Breast epithelium (tissue), 4 donors: Measurements from ENCODE around the gene ADGRB2. TPM values are rescaled to one million over a fixed set of nuclear protein-coding genes. Genes with fewer than 3 reads are reported as not detected.

ENCODE experiments used
- DNase-seq, 2 donors: peaks; one replicate each; pipeline ENCODE4 v3.0.0-alpha.2; 2019; ENCODE audit warnings: low spot score in 2 of 2
- H3K27ac ChIP-seq, 2 donors: fragments of 200-600 bp; sonication (generic) in 1 of 2; one replicate each; pipeline ENCODE4 v1.5.1; 2016 to 2019; ENCODE audit warnings: mild to moderate bottlenecking in 1 of 2
- H3K27me3 ChIP-seq, 2 donors: fragments of 200-600 bp; sonication (generic) in 1 of 2; one replicate each; pipeline versions ENCODE4 v1.5.1 to v1.6.0; 2017 to 2019; ENCODE audit warnings: control low read depth in 1 of 2, mild to moderate bottlenecking in 1 of 2
- H3K36me3 ChIP-seq: fragments of 200-600 bp; one replicate; pipeline ENCODE4 v1.5.1; 2019
- H3K4me1 ChIP-seq, 2 donors: fragments of 200-600 bp; sonication (generic); one replicate each; pipeline ENCODE4 v1.5.1; 2016 to 2019; ENCODE audit warnings: control low read depth in 1 of 2
- H3K4me3 ChIP-seq, 3 donors: fragments of 200-600 bp; sonication (generic); 1 replicate in 2 of 3; 2 replicates in 1 of 3; pipeline ENCODE4 v1.5.1; 2016 to 2019; ENCODE audit warnings: mild to moderate bottlenecking in 3 of 3, moderate library complexity in 2 of 3
- H3K9me3 ChIP-seq, 2 donors: fragments of 200-600 bp; sonication (generic) in 1 of 2; one replicate each; pipeline ENCODE4 v1.5.1; 2016 to 2019; ENCODE audit warnings: control low read depth in 1 of 2
- CTCF ChIP-seq, 3 donors: fragments of 450-650 bp; IDR thresholded peaks; one replicate each; pipeline ENCODE4 v1.5.1; 2016 to 2017; ENCODE audit warnings: antibody characterized with exemption in 3 of 3, mild to moderate bottlenecking in 3 of 3, moderate library complexity in 3 of 3
- POLR2A ChIP-seq: fragments of 450-650 bp; IDR thresholded peaks from one replicate; pipeline ENCODE4 v1.6.1; 2016; ENCODE audit warnings: antibody characterized with exemption, mild to moderate bottlenecking, moderate library complexity
- POLR2AphosphoS5 ChIP-seq, 3 donors: sonication (generic); formaldehyde crosslinking; IDR thresholded peaks; one replicate each; pipeline ENCODE4 v1.6.1; 2017; ENCODE audit warnings: antibody characterized with exemption in 3 of 3
- intact Hi-C: fragments of 100-400 bp; cut with DNase I; formaldehyde crosslinking; loops from one replicate; pipeline ENCODE4 v1.15.1; 2023; ENCODE audit warnings: low total_unique reads
- total RNA-seq, 3 donors: library from RNA; depleted of rRNA; stranded (reverse); fragments of >200 nt; gene quantifications; one replicate each; pipeline ENCODE4 v1.1.0, GENCODE V29; 2016

ADGRB2 gene
- total RNA-seq, 3 donors from 2014 or later: 1.3 to 4.9 (median 2.9) TPM

GRCh38 chr1:31758823-31759222 is 5.3 kb downstream of the ADGRB2 start:
- Histone ChIP-seq H3K27me3 (peaks cover 0 to 4% of the 10 kb centered on the region in 2 donors), H3K36me3 (no peaks in the 10 kb centered on the region), H3K4me3 (no peak overlapping the region), H3K27ac (no peak overlapping the region), H3K4me1 (peaks cover 11 to 15% of the 10 kb centered on the region in 2 donors), H3K9me3 (no peaks in the 10 kb centered on the region)
- intact Hi-C loops: no loop called here
- TF ChIP-seq CTCF (IDR thresholded peaks at IDR 0.05) (no peak), POLR2A (no peak), POLR2AphosphoS5 (IDR thresholded peaks at IDR 0.05) (no peak)
- no peak for DNase-seq

GRCh38 chr1:31757989-31758388 is 6.2 kb downstream of the ADGRB2 start:
- no peak for TF ChIP-seq CTCF (IDR thresholded peaks at IDR 0.05)
- no peak for TF ChIP-seq POLR2A
- no peak for TF ChIP-seq POLR2AphosphoS5 (IDR thresholded peaks at IDR 0.05)
- peaks cover 5 to 14% of the 10 kb centered on the region in 2 donors for H3K4me1 ChIP-seq
- DNase-seq: no peak
- no peaks in the 10 kb centered on the region for H3K36me3 ChIP-seq
- no peak overlapping the region for H3K27ac ChIP-seq
- intact Hi-C loops: no loop called here
- no peak overlapping the region for H3K4me3 ChIP-seq
- no peaks in the 10 kb centered on the region for H3K9me3 ChIP-seq
- H3K27me3 ChIP-seq: peaks cover 0 to 4% of the 10 kb centered on the region in 2 donors

GRCh38 chr1:31757204-31757679 is 6.9 kb downstream of the ADGRB2 start:
- no peak for DNase-seq
- H3K36me3 ChIP-seq: no peaks in the 10 kb centered on the region
- TF ChIP-seq CTCF (IDR thresholded peaks at IDR 0.05) (no peak), POLR2AphosphoS5 (IDR thresholded peaks at IDR 0.05) (no peak), POLR2A (no peak)
- intact Hi-C loops: no loop called here
- H3K4me1 ChIP-seq: peaks cover 4 to 9% of the 10 kb centered on the region in 2 donors
- H3K27me3 ChIP-seq: peaks cover 0 to 2% of the 10 kb centered on the region in 2 donors
- no peaks in the 10 kb centered on the region for H3K9me3 ChIP-seq
- H3K4me3 ChIP-seq: no peak overlapping the region
- H3K27ac ChIP-seq: no peak overlapping the region

- no peaks in the 10 kb centered on the region for H3K27me3 ChIP-seq
- no peak for DNase-seq
- peaks cover 4 to 9% of the 10 kb centered on the region in 2 donors for H3K4me1 ChIP-seq
- intact Hi-C loops: no loop called here
- H3K36me3 ChIP-seq: no peaks in the 10 kb centered on the region
- no peak overlapping the region for H3K27ac ChIP-seq
- no peak overlapping the region for H3K4me3 ChIP-seq
- TF ChIP-seq POLR2A (no peak), POLR2AphosphoS5 (IDR thresholded peaks at IDR 0.05) (no peak), CTCF (IDR thresholded peaks at IDR 0.05) (no peak)
- H3K9me3 ChIP-seq: no peaks in the 10 kb centered on the region
Measured at GRCh38 chr1:31756578-31756977, 7.6 kb downstream of the ADGRB2 start.

GRCh38 chr1:31755850-31756492 is 8.2 kb downstream of the ADGRB2 start:
- Histone ChIP-seq H3K36me3 (no peaks in the 10 kb centered on the region), H3K9me3 (no peaks in the 10 kb centered on the region), H3K4me1 (peaks cover 4 to 9% of the 10 kb centered on the region in 2 donors), H3K4me3 (no peak overlapping the region), H3K27me3 (no peaks in the 10 kb centered on the region), H3K27ac (no peak overlapping the region)
- no peak for DNase-seq
- no peak for TF ChIP-seq CTCF (IDR thresholded peaks at IDR 0.05)
- TF ChIP-seq POLR2AphosphoS5 (IDR thresholded peaks at IDR 0.05): no peak
- no peak for TF ChIP-seq POLR2A
- intact Hi-C loops: no loop called here
